H9 (cell line): ENCODE results near the gene BUD13. TPM values are rescaled to one million over a fixed set of nuclear protein-coding genes. Genes with fewer than 3 reads are reported as not detected.

Experiments
- DNase-seq: peaks from one replicate; pipeline ENCODE4 v3.0.0-alpha.2; 2017
- H2AFZ ChIP-seq: one replicate; pipeline ENCODE4 v1.6.1; 2013; ENCODE audit warnings: mild to moderate bottlenecking, low read length, control low read depth, moderate library complexity
- H2AK5ac ChIP-seq: 2 replicates; pipeline ENCODE4 v1.6.1; 2013; ENCODE audit warnings: low read length, control low read depth, mixed read lengths; ENCODE audit not compliant: insufficient read length
- H2BK120ac ChIP-seq: one replicate; pipeline ENCODE4 v1.6.1; 2013; ENCODE audit warnings: low read depth, mild to moderate bottlenecking, low read length, control low read depth, inconsistent platforms; ENCODE audit not compliant: poor library complexity, severe bottlenecking
- H2BK12ac ChIP-seq: 2 replicates; pipeline ENCODE4 v1.6.1; 2013; ENCODE audit warnings: low read length, control low read depth, mixed read lengths, low read depth; ENCODE audit not compliant: insufficient read length
- H2BK15ac ChIP-seq: 2 replicates; pipeline ENCODE4 v1.6.1; 2013; ENCODE audit warnings: low read depth, low read length, control low read depth
- H2BK20ac ChIP-seq: one replicate; pipeline ENCODE4 v1.6.1; 2013; ENCODE audit warnings: low read depth, mild to moderate bottlenecking, low read length, control low read depth, inconsistent platforms; ENCODE audit not compliant: poor library complexity, severe bottlenecking
- H2BK5ac ChIP-seq: 2 replicates; pipeline ENCODE4 v1.6.1; 2013; ENCODE audit warnings: low read length, control low read depth, mixed read lengths; ENCODE audit not compliant: insufficient read length
- H3K14ac ChIP-seq: 2 replicates; pipeline ENCODE4 v1.6.1; 2013; ENCODE audit warnings: low read length, control low read depth; ENCODE audit not compliant: insufficient read depth
- H3K18ac ChIP-seq: 2 replicates; pipeline ENCODE4 v1.6.1; 2013; ENCODE audit warnings: low read depth, mild to moderate bottlenecking, mixed read lengths, low read length, control low read depth; ENCODE audit not compliant: insufficient read length
- H3K23ac ChIP-seq: 2 replicates; pipeline ENCODE4 v1.6.1; 2013; ENCODE audit warnings: low read length, control low read depth, mixed read lengths, low read depth; ENCODE audit not compliant: insufficient read length
- H3K23me2 ChIP-seq: 2 replicates; pipeline ENCODE4 v1.6.1; 2013; ENCODE audit warnings: low read depth, mild to moderate bottlenecking, mixed read lengths, low read length, control low read depth; ENCODE audit not compliant: insufficient read length, poor library complexity, severe bottlenecking
- H3K27ac ChIP-seq: 2 replicates; pipeline ENCODE4 v1.5.1; 2013; ENCODE audit warnings: low read length, control low read depth, mixed read lengths, low read depth; ENCODE audit not compliant: insufficient read length
- H3K27me3 ChIP-seq: 2 replicates; pipeline ENCODE4 v1.6.1; 2013; ENCODE audit warnings: low read length, control low read depth, inconsistent platforms; ENCODE audit not compliant: insufficient read depth
- H3K4ac ChIP-seq: 2 replicates; pipeline ENCODE4 v1.6.1; 2013; ENCODE audit warnings: low read depth, mild to moderate bottlenecking, control low read depth, inconsistent platforms, low read length, moderate library complexity
- H3K4me1 ChIP-seq: 2 replicates; pipeline ENCODE4 v1.6.1; 2013; ENCODE audit warnings: low read length, control low read depth, inconsistent platforms; ENCODE audit not compliant: insufficient read depth
- H3K4me2 ChIP-seq: 2 replicates; pipeline ENCODE4 v1.6.1; 2013; ENCODE audit warnings: low read length, control low read depth, mixed read lengths; ENCODE audit not compliant: insufficient read length, insufficient read depth
- H3K56ac ChIP-seq: 2 replicates; pipeline ENCODE4 v1.6.1; 2013; ENCODE audit warnings: low read depth, mild to moderate bottlenecking, mixed read lengths, low read length, control low read depth; ENCODE audit not compliant: insufficient read length
- H3K79me1 ChIP-seq: 2 replicates; pipeline ENCODE4 v1.6.1; 2013; ENCODE audit warnings: low read depth, mild to moderate bottlenecking, moderate library complexity, low read length, control low read depth, inconsistent platforms; ENCODE audit not compliant: insufficient read depth, poor library complexity, severe bottlenecking
- H3K79me2 ChIP-seq: 2 replicates; pipeline ENCODE4 v1.6.1; 2013; ENCODE audit warnings: low read length, control low read depth, inconsistent platforms; ENCODE audit not compliant: insufficient read depth
- H3K9ac ChIP-seq: 2 replicates; pipeline ENCODE4 v1.6.1; 2013; ENCODE audit warnings: low read length, control low read depth, mixed read lengths; ENCODE audit not compliant: insufficient read length; ENCODE audit errors: extremely low read depth
- H3K9me3 ChIP-seq: one replicate; pipeline ENCODE4 v1.6.1; 2013; ENCODE audit warnings: low read depth, low read length, inconsistent platforms; ENCODE audit not compliant: control insufficient read depth
- H3T11ph ChIP-seq: one replicate; pipeline ENCODE4 v1.6.1; 2013; ENCODE audit warnings: mild to moderate bottlenecking, low read length, control low read depth, inconsistent platforms
- H4K20me1 ChIP-seq: one replicate; pipeline ENCODE4 v1.6.1; 2013; ENCODE audit not compliant: control insufficient read depth, insufficient read length, insufficient read depth
- H4K5ac ChIP-seq: 2 replicates; pipeline ENCODE4 v1.6.1; 2013; ENCODE audit warnings: low read depth, mild to moderate bottlenecking, mixed read lengths, low read length, control low read depth; ENCODE audit not compliant: insufficient read length
- H4K8ac ChIP-seq: replicated peaks from 2 replicates; pipeline ENCODE4 v1.6.1; 2013; ENCODE audit warnings: low read length, control low read depth, mixed read lengths, low read depth; ENCODE audit not compliant: insufficient read length
- H4K91ac ChIP-seq: 2 replicates; pipeline ENCODE4 v1.6.1; 2013; ENCODE audit warnings: low read depth, mild to moderate bottlenecking, moderate library complexity, mixed read lengths, low read length, control low read depth; ENCODE audit not compliant: insufficient read length
- H3K27ac Mint-ChIP-seq, 3 experiments: 2 replicates in 2 of 3; 3 replicates in 1 of 3; pipeline ENCODE4 v1.8.0; 2020 to 2021; ENCODE audit warnings: mixed read lengths in 3 of 3, mild to moderate bottlenecking in 1 of 3, moderate library complexity in 1 of 3
- H3K27me3 Mint-ChIP-seq: 2 replicates; pipeline ENCODE4 v1.8.0; 2021; ENCODE audit warnings: low read depth, mild to moderate bottlenecking, moderate library complexity, mixed read lengths
- H3K36me3 Mint-ChIP-seq, 3 experiments: 2 replicates in 2 of 3; 3 replicates in 1 of 3; pipeline ENCODE4 v1.8.0; 2020 to 2021; ENCODE audit warnings: low read depth in 3 of 3, mixed read lengths in 3 of 3; ENCODE audit not compliant: insufficient read depth in 1 of 3
- H3K4me1 Mint-ChIP-seq, 2 experiments: 2 replicates each; pipeline ENCODE4 v1.8.0; 2020; ENCODE audit warnings: mixed read lengths in 2 of 2
- H3K4me3 Mint-ChIP-seq, 2 experiments: 2 replicates in 1 of 2; 3 replicates in 1 of 2; pipeline ENCODE4 v1.8.0; 2020 to 2021; ENCODE audit warnings: mild to moderate bottlenecking in 2 of 2, mixed read lengths in 2 of 2, moderate library complexity in 1 of 2
- H3K9me3 Mint-ChIP-seq, 2 experiments: 2 replicates in 1 of 2; 3 replicates in 1 of 2; pipeline ENCODE4 v1.8.0; 2020; ENCODE audit warnings: mild to moderate bottlenecking in 2 of 2, mixed read lengths in 2 of 2, moderate library complexity in 1 of 2
- CTCF ChIP-seq: fragments of 200-600 bp; sonication (generic); conservative IDR thresholded peaks from 3 replicates; pipeline ENCODE4 v1.8.0; 2021; ENCODE audit warnings: antibody characterized with exemption, mild to moderate bottlenecking
- WGBS: extraction: QIAGEN DNeasy Blood & Tissue Kit; methylation state at CpG from one replicate; pipeline ENCODE4 v1.1.7; 2013; ENCODE audit warnings: missing lambda C conversion rate, low lambda C conversion rate, mixed read lengths; ENCODE audit not compliant: insufficient read length; ENCODE audit errors: extremely low coverage; 5-methylcytosine and 5-hydroxymethylcytosine counted together
- total RNA-seq: library from RNA; stranded (reverse); gene quantifications from 2 replicates; pipeline ENCODE4 v1.2.1, GENCODE V29; 2021

BUD13 gene
- total RNA-seq, 1 experiment from 2014 or later: 30.0 TPM

GRCh38 chr11:116710762-116711161 lies 62.0 kb downstream of the BUD13 start:
- Mint-ChIP-seq H3K4me3 (no peak overlapping the region), H3K27ac (no peak overlapping the region), H3K36me3 (no peaks in the 10 kb centered on the region), H3K27me3 (peaks cover 55% of the 10 kb centered on the region), H3K9me3 (no peaks in the 10 kb centered on the region), H3K4me1 (peaks cover 44 to 62% of the 10 kb centered on the region in 2 experiments)
- Histone ChIP-seq H2BK20ac (no peak overlapping the region), H3K4me1 (peaks cover 2% of the 10 kb centered on the region; the same call in 1 of the 2 replicates), H3K23me2 (no peaks in the 10 kb centered on the region), H3K4ac (no peak overlapping the region), H3K79me1 (no peaks in the 10 kb centered on the region), H2BK5ac (no peak overlapping the region), H2BK12ac (no peak overlapping the region), H3K14ac (no peak overlapping the region), H2BK120ac (no peak overlapping the region), H4K20me1 (no peaks in the 10 kb centered on the region), H3T11ph (no peak overlapping the region), H2BK15ac (no peak overlapping the region), H3K56ac (no peak overlapping the region), H4K8ac (no peak overlapping the region), H3K79me2 (no peaks in the 10 kb centered on the region; the same call in 1 of the 2 replicates), H3K18ac (no peak overlapping the region), H2AFZ (no peak overlapping the region), H3K9me3 (no peaks in the 10 kb centered on the region), H2AK5ac (no peak overlapping the region), H3K4me2 (no peak overlapping the region), H4K5ac (no peak overlapping the region), H3K27ac (no peak overlapping the region), H3K27me3 (no peaks in the 10 kb centered on the region; the same call in 1 of the 2 replicates), H4K91ac (no peak overlapping the region), H3K9ac (no peak overlapping the region), H3K23ac (no peak overlapping the region)
- DNase-seq: no peak
- no CpG with 5 or more reads among the region's 4 CpGs for WGBS
- no peak for TF ChIP-seq CTCF
